BJ (cell line): ENCODE data around the gene GPSM1. TPM values are rescaled to one million over a fixed set of nuclear protein-coding genes. Genes with fewer than 3 reads are reported as not detected.
"Not testable (repeated sequence)": the region's sequence is repeated elsewhere in the genome, so short reads cannot be mapped to it uniquely, and the experiment has no call there.

Experiments
- CTCF ChIA-PET: fragments of 350-600 bp; formaldehyde crosslinking; extraction: SDS; loops from one replicate; lab custom pipeline; 2021; ENCODE audit warnings: antibody characterized with exemption, inconsistent platforms; lab: Yijun Ruan, JAX
- POLR2A ChIA-PET: fragments of 300-600 bp; sonication (Branson Sonifier 250); formaldehyde crosslinking; extraction: SDS; loops from one replicate; lab custom pipeline; 2021; ENCODE audit warnings: antibody characterized with exemption; lab: Charles Lee
- DNase-seq: peaks from one replicate; pipeline ENCODE4 v3.0.0-alpha.2; 2011; ENCODE audit warnings: low read depth
- H3K27me3 ChIP-seq: 2 replicates; pipeline ENCODE4 v1.6.0; 2011; ENCODE audit warnings: low read length; ENCODE audit not compliant: control insufficient read depth, insufficient read depth
- H3K36me3 ChIP-seq: 2 replicates; pipeline ENCODE4 v1.5.1; 2011; ENCODE audit warnings: low read length; ENCODE audit not compliant: control insufficient read depth, insufficient read depth
- H3K4me3 ChIP-seq: 2 replicates; pipeline ENCODE4 v1.5.1; 2011; ENCODE audit warnings: low read depth, mild to moderate bottlenecking, control low read depth, low read length
- polyA plus RNA-seq: library from polyadenylated mRNA; depleted of rRNA; stranded (reverse); fragments of >200 nt; gene quantifications from 2 replicates; pipeline ENCODE4 v1.2.3, GENCODE V29; 2011
- TF ChIP-seq, protein P1 (sequence below): IDR thresholded peaks from 2 replicates; pipeline ENCODE4 v1.5.1; 2011; ENCODE audit warnings: low read depth, mild to moderate bottlenecking, control low read depth, inconsistent platforms, low read length, moderate library complexity; ENCODE audit not compliant: insufficient read depth

GPSM1 gene
- polyA plus RNA-seq, 1 experiment = 33.1 TPM

DNA sequence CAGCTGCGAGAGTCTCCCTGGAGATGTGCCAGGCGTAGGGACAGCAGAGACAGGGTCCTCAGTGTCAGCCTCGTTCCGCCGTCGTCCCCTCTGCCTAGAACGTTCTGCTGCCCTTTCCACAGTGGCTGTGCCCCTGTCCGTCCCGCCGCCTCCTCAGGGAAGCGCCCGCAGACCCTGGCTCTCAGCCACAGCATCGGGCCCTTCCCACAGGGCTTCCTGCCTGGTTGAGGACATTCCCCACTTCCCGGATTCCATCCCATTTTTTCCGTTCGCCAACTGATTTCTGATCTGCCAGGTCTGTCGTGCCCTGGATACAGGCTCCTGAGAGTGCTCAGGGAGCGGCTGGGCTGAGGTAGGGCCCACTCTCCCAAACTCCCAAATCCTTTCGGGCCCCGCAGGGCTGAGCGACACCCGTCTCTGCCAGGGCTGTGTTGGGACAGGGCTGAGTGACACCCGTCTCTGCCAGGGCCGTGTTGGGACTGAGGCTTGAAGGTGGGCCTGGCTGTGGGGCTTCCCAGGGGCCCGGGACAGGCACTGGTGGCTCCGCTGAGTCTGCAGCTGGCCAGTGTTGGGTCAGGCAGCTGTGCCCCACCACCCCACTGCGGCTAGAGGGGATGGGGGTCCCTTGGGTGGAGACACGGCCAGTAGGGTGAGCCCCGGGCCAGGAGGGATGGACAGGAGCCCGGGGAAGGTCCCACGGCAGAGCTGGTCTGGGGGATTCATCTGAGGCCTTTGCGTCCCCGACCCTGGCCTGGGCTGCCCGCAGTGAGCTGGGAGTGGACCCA is 20.3 kb downstream of the GPSM1 start:
- ChIA-PET POLR2A (no interaction called here), CTCF (interaction anchor here (1.6 to 3.3 kb wide), 2 partner anchors 10 to 15 kb away, joined by 5 to 42 read pairs; partner anchors contain the start of gene DNLZ)
- Histone ChIP-seq H3K36me3 (peaks cover 43% of the 10 kb centered on the region), H3K27me3 (no peaks in the 10 kb centered on the region), H3K4me3 (no peak overlapping the region)
- DNase-seq = no peak
- TF ChIP-seq, protein P1, sequence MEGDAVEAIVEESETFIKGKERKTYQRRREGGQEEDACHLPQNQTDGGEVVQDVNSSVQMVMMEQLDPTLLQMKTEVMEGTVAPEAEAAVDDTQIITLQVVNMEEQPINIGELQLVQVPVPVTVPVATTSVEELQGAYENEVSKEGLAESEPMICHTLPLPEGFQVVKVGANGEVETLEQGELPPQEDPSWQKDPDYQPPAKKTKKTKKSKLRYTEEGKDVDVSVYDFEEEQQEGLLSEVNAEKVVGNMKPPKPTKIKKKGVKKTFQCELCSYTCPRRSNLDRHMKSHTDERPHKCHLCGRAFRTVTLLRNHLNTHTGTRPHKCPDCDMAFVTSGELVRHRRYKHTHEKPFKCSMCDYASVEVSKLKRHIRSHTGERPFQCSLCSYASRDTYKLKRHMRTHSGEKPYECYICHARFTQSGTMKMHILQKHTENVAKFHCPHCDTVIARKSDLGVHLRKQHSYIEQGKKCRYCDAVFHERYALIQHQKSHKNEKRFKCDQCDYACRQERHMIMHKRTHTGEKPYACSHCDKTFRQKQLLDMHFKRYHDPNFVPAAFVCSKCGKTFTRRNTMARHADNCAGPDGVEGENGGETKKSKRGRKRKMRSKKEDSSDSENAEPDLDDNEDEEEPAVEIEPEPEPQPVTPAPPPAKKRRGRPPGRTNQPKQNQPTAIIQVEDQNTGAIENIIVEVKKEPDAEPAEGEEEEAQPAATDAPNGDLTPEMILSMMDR = no peak

DNA sequence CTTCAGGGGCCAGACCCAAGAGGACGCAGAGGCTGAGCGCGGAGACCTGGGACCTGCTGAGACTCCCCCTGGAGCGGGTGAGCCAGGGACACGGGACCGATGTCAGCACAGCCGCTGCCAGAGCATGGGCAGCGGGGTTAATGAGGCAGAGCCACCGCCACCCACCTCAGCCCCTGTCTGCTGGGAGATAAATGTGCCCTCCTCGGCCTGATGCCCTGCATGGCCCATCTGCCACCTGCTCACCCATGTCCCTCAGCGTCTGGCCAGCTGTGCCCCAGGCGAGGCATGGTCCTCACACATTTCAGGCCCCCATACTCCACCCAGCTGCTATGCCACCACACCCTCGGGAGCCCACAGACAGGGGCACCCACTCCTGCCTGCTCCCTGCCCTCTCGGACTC is 21.4 kb downstream of the GPSM1 start:
- H3K36me3 ChIP-seq = peaks cover 37% of the 10 kb centered on the region
- ChIA-PET POLR2A (no interaction called here), CTCF (no interaction called here)
- no peaks in the 10 kb centered on the region for H3K27me3 ChIP-seq
- TF ChIP-seq, protein P1 = no peak
- DNase-seq = no peak
- H3K4me3 ChIP-seq = no peak overlapping the region

DNA sequence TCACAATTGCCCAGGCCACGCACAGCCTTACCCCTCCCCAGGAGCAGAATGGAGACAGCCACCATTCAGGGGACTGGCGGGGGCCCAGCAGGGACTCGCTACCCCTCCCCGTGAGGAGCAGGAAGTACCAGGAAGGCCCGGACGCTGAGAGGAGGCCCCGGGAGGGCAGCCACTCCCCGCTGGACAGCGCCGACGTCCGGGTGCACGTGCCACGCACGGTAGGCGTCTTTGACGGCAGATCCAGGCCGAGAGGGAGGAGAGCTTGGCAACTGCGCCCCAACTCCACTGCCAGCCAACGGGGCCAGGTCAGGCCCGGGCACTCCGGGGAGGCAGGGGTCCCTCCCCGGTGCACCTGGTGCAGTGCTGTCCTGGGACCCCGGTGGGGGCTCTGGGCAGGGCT is 22.2 kb downstream of the GPSM1 start:
- H3K4me3 ChIP-seq = no peak overlapping the region
- CTCF ChIA-PET = no interaction called here
- H3K27me3 ChIP-seq = no peaks in the 10 kb centered on the region
- TF ChIP-seq, protein P1 = no peak
- POLR2A ChIA-PET = no interaction called here
- no peak for DNase-seq
- peaks cover 36% of the 10 kb centered on the region for H3K36me3 ChIP-seq

DNA sequence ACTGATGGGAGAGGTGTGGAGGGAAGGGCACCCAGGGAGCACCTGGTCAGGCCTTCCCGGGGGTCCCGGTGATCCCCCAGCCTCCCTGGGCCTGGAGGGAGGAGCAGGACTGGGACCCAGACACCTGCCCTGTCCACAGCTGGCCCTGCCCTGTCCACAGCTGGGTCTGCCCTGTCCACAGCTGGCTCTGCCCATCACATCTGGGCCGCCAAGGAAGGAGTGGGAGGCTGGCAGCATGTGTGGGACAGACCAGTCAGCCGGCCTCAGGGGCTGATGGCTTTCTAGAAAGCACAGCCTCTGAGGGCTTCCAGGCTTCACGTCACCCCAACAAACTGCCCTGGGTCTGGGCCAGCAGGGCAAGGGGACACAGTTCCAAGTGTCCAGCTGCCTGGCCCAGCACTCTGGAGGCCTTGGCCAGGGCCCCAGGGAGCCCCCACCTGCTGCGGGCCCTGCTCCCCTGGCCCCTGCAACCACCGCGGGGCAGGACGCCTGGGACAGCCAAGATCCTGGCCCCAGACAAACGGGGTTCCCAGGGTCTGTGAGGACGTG is 24.0 kb downstream of the GPSM1 start:
- DNase-seq = no peak
- H3K36me3 ChIP-seq = peaks cover 45% of the 10 kb centered on the region
- POLR2A ChIA-PET = no interaction called here
- no peak overlapping the region for H3K4me3 ChIP-seq
- H3K27me3 ChIP-seq = no peaks in the 10 kb centered on the region
- TF ChIP-seq, protein P1 = no peak
- CTCF ChIA-PET = interaction anchor here (1.0 kb wide), 1 partner anchor 12 kb away, joined by 4 read pairs; no protein-coding TSS in a partner anchor

DNA sequence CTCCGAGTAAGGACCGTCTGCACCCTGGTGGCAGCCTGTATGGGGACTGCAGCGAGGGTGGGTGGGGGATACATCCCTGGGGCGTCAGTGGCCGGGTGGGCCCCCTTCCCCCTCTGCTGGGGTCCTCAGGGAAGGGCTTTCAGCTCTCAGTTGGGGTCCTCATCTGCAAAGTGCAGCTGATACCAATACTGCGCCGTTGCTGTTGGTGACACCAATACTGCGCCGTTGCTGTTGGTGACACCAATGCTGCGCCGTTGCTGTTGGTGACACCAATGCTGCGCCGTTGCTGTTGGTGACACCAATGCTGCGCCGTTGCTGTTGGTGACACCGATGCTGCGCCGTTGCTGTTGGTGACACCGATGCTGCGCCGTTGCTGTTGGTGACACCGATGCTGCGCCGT is 24.5 kb downstream of the GPSM1 start:
- H3K4me3 ChIP-seq, H3K27me3 ChIP-seq, DNase-seq, POLR2A ChIA-PET: not testable (repeated sequence)
- peaks cover 50% of the 10 kb centered on the region for H3K36me3 ChIP-seq
- CTCF ChIA-PET = interaction anchor here (1.0 kb wide), 1 partner anchor 11 kb away, joined by 4 read pairs; no protein-coding TSS in a partner anchor
